ENCODE data around the gene MLEC. TPM values are rescaled to one million over a fixed set of nuclear protein-coding genes. Genes with fewer than 3 reads are reported as not detected.

Gene MLEC
- total and polyA plus RNA-seq, 9 of the 15 experiments (the other 6 are each of a cell fraction or from before 2014, with no cell fraction given), result 18.5 to 108 (median 57.8) TPM

DNA sequence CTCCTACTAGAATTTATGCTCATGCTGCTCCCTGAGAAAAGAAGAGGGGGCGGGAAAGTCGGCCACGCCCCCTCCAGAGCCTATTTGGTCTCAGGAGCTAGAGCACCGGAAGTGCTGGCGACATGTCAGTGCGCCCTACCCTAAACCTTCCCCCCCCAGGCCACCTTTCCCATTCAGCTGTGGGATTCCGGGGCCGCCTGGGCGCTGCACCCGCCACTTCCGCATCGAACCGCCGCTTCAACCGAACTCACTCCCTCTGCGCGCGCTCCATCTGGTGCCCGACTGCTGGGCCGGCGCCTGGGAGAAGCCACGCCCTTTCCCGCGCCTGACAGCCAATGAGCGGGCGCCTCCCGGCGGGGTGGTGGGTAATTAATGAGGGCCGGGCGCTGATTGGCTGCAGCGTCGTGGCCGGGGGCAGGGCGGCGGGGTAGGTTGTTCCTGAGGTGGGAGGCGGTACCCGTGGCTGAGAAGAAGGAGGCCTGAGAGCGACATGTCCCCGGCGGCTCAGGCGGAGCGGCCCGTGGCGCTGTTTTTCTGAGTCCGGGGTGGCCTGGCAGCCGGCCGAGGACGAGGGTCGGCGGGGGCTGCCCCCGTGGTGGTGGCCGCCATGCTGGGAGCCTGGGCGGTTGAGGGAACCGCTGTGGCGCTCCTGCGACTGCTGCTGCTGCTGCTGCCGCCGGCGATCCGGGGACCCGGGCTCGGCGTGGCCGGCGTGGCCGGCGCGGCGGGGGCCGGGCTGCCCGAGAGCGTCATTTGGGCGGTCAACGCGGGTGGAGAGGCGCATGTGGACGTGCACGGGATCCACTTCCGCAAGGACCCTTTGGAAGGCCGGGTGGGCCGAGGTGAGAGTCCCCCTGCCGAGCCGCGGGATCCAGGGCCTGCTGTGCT, at the start of gene MLEC (continued):
- TF ChIP-seq ZNF449 (CRISPR knock-in tag; IDR thresholded peaks at IDR 0.05) (no peak), BCL6 (CRISPR knock-in tag; IDR thresholded peaks at IDR 0.05) (no peak), ZNF316 (IDR thresholded peaks at IDR 0.05) (peak; percentile 27; the same call in 1 of the 2 replicates), SFPQ (IDR thresholded peaks at IDR 0.05; ENCODE audit: low read depth, low read length) (no peak), ELF2 (CRISPR knock-in tag; IDR thresholded peaks at IDR 0.05) (peak; percentile 96), ZNF407 (IDR thresholded peaks at IDR 0.05; ENCODE audit: low read depth) (no peak), ZC3H8 (IDR thresholded peaks at IDR 0.05) (no peak), FOXK1 (CRISPR knock-in tag; IDR thresholded peaks at IDR 0.05; ENCODE audit: borderline replicate concordance) (0 out of 2 replicates have a peak, but pooled peaks have one; percentile 46), XRCC4 (IDR thresholded peaks at IDR 0.05; ENCODE audit: extremely low read depth, insufficient read depth, insufficient read length) (no peak), ZFPM2 (CRISPR knock-in tag; IDR thresholded peaks at IDR 0.05) (no peak), ZNF707 (CRISPR knock-in tag; conservative IDR thresholded peaks at IDR 0.05) (no peak), KLF10 (CRISPR knock-in tag; IDR thresholded peaks at IDR 0.05) (no peak)
- TF ChIP-seq, protein P1, sequence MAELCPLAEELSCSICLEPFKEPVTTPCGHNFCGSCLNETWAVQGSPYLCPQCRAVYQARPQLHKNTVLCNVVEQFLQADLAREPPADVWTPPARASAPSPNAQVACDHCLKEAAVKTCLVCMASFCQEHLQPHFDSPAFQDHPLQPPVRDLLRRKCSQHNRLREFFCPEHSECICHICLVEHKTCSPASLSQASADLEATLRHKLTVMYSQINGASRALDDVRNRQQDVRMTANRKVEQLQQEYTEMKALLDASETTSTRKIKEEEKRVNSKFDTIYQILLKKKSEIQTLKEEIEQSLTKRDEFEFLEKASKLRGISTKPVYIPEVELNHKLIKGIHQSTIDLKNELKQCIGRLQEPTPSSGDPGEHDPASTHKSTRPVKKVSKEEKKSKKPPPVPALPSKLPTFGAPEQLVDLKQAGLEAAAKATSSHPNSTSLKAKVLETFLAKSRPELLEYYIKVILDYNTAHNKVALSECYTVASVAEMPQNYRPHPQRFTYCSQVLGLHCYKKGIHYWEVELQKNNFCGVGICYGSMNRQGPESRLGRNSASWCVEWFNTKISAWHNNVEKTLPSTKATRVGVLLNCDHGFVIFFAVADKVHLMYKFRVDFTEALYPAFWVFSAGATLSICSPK (IDR thresholded peaks at IDR 0.05; ENCODE audit: borderline replicate concordance), result no peak
